Measurements from ENCODE around the gene DNAI2. TPM values are rescaled to one million over a fixed set of nuclear protein-coding genes. Genes with fewer than 3 reads are reported as not detected.
A peak's percentile ranks its signal among the peaks of the same experiment; 100 is the strongest.

Gene DNAI2
- total and polyA plus RNA-seq, 9 of the 15 experiments (the other 6 are each of a cell fraction or from before 2014, with no cell fraction given) = not detected

DNA sequence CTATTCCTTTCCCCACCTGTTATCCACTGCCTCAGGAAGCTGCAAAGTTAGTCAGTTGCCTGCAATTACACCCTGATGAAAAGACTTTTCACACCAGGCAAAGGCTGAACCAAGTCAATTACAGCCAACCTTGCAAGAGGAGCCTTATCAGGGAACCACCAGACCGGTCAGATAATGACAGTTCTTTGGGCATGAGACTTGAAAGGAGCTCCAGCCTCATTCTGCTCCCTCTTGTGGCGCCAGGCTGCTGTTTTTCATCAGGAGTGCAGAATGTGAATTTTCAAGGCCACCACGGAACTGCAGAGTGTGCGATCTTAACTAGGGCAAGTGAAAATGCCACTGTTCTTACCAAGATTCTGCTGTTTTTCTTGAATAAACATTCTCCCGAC is 22.5 kb downstream of the DNAI2 start (continued):
- TF ChIP-seq, protein P1, sequence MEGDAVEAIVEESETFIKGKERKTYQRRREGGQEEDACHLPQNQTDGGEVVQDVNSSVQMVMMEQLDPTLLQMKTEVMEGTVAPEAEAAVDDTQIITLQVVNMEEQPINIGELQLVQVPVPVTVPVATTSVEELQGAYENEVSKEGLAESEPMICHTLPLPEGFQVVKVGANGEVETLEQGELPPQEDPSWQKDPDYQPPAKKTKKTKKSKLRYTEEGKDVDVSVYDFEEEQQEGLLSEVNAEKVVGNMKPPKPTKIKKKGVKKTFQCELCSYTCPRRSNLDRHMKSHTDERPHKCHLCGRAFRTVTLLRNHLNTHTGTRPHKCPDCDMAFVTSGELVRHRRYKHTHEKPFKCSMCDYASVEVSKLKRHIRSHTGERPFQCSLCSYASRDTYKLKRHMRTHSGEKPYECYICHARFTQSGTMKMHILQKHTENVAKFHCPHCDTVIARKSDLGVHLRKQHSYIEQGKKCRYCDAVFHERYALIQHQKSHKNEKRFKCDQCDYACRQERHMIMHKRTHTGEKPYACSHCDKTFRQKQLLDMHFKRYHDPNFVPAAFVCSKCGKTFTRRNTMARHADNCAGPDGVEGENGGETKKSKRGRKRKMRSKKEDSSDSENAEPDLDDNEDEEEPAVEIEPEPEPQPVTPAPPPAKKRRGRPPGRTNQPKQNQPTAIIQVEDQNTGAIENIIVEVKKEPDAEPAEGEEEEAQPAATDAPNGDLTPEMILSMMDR (IDR thresholded peaks at IDR 0.05 in 2 of 3, conservative IDR thresholded peaks at IDR 0.05 in 1 of 3; ENCODE audit: insufficient read depth in 2 of 3, low read depth in 1 of 3, low read length in 3 of 3) = peak; percentile 87 to 91 (median 90)
- TF ChIP-seq ZNF324 (CRISPR knock-in tag; IDR thresholded peaks at IDR 0.05) (peak; percentile 67; the same call in 1 of the 2 replicates), FIP1L1 (IDR thresholded peaks at IDR 0.05; ENCODE audit: low read depth, low read length, poor library complexity, severe bottlenecking) (no peak), RAD21 (CRISPR knock-in tag; conservative IDR thresholded peaks at IDR 0.05 in 1 of 2, IDR thresholded peaks at IDR 0.05 in 1 of 2) (peak; percentile 89 to 92), ETV6 (IDR thresholded peaks at IDR 0.05; ENCODE audit: borderline replicate concordance in 1 of 2, low read depth in 2 of 2, low read length in 1 of 2) (no peak), ETV6 (CRISPR knock-in tag; IDR thresholded peaks at IDR 0.05; ENCODE audit: borderline replicate concordance) (no peak), BRD9 (IDR thresholded peaks at IDR 0.05; ENCODE audit: low read depth, partially characterized antibody) (peak; percentile 70), YY1 (IDR thresholded peaks at IDR 0.05; ENCODE audit: borderline replicate concordance in 1 of 3, control insufficient read depth in 1 of 3, extremely low read depth in 1 of 3, insufficient read depth in 3 of 3, insufficient read length in 1 of 3, insufficient replicate concordance in 2 of 3, low read depth in 1 of 3, low read length in 2 of 3) (no peak), ZEB2 (IDR thresholded peaks at IDR 0.05) (peak; percentile 58), MTA1 (IDR thresholded peaks at IDR 0.05; ENCODE audit: borderline replicate concordance) (peak; percentile 64; the same call in 1 of the 2 replicates)
- TF ChIP-seq, protein P2, sequence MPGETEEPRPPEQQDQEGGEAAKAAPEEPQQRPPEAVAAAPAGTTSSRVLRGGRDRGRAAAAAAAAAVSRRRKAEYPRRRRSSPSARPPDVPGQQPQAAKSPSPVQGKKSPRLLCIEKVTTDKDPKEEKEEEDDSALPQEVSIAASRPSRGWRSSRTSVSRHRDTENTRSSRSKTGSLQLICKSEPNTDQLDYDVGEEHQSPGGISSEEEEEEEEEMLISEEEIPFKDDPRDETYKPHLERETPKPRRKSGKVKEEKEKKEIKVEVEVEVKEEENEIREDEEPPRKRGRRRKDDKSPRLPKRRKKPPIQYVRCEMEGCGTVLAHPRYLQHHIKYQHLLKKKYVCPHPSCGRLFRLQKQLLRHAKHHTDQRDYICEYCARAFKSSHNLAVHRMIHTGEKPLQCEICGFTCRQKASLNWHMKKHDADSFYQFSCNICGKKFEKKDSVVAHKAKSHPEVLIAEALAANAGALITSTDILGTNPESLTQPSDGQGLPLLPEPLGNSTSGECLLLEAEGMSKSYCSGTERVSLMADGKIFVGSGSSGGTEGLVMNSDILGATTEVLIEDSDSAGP (CRISPR knock-in tag; IDR thresholded peaks at IDR 0.05) = no peak
- TF ChIP-seq, protein P3, sequence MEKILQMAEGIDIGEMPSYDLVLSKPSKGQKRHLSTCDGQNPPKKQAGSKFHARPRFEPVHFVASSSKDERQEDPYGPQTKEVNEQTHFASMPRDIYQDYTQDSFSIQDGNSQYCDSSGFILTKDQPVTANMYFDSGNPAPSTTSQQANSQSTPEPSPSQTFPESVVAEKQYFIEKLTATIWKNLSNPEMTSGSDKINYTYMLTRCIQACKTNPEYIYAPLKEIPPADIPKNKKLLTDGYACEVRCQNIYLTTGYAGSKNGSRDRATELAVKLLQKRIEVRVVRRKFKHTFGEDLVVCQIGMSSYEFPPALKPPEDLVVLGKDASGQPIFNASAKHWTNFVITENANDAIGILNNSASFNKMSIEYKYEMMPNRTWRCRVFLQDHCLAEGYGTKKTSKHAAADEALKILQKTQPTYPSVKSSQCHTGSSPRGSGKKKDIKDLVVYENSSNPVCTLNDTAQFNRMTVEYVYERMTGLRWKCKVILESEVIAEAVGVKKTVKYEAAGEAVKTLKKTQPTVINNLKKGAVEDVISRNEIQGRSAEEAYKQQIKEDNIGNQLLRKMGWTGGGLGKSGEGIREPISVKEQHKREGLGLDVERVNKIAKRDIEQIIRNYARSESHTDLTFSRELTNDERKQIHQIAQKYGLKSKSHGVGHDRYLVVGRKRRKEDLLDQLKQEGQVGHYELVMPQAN (IDR thresholded peaks at IDR 0.05; ENCODE audit: borderline replicate concordance) = no peak
- TF ChIP-seq, protein P4, sequence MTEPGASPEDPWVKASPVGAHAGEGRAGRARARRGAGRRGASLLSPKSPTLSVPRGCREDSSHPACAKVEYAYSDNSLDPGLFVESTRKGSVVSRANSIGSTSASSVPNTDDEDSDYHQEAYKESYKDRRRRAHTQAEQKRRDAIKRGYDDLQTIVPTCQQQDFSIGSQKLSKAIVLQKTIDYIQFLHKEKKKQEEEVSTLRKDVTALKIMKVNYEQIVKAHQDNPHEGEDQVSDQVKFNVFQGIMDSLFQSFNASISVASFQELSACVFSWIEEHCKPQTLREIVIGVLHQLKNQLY (CRISPR knock-in tag; conservative IDR thresholded peaks at IDR 0.05) = no peak
- TF ChIP-seq, protein P5, sequence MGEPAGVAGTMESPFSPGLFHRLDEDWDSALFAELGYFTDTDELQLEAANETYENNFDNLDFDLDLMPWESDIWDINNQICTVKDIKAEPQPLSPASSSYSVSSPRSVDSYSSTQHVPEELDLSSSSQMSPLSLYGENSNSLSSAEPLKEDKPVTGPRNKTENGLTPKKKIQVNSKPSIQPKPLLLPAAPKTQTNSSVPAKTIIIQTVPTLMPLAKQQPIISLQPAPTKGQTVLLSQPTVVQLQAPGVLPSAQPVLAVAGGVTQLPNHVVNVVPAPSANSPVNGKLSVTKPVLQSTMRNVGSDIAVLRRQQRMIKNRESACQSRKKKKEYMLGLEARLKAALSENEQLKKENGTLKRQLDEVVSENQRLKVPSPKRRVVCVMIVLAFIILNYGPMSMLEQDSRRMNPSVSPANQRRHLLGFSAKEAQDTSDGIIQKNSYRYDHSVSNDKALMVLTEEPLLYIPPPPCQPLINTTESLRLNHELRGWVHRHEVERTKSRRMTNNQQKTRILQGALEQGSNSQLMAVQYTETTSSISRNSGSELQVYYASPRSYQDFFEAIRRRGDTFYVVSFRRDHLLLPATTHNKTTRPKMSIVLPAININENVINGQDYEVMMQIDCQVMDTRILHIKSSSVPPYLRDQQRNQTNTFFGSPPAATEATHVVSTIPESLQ (CRISPR knock-in tag; IDR thresholded peaks at IDR 0.05) = peak; percentile 69; the same call in 1 of the 2 replicates
- TF ChIP-seq, protein P6, sequence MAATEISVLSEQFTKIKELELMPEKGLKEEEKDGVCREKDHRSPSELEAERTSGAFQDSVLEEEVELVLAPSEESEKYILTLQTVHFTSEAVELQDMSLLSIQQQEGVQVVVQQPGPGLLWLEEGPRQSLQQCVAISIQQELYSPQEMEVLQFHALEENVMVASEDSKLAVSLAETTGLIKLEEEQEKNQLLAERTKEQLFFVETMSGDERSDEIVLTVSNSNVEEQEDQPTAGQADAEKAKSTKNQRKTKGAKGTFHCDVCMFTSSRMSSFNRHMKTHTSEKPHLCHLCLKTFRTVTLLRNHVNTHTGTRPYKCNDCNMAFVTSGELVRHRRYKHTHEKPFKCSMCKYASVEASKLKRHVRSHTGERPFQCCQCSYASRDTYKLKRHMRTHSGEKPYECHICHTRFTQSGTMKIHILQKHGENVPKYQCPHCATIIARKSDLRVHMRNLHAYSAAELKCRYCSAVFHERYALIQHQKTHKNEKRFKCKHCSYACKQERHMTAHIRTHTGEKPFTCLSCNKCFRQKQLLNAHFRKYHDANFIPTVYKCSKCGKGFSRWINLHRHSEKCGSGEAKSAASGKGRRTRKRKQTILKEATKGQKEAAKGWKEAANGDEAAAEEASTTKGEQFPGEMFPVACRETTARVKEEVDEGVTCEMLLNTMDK (IDR thresholded peaks at IDR 0.05; ENCODE audit: borderline replicate concordance, insufficient read depth, low read depth, low read length, poor library complexity, severe bottlenecking) = peak; percentile 88

Data from K562 (cell line).